CD4-positive, alpha-beta T cell (primary cell): ENCODE measurements around the gene NOL3. TPM values are rescaled to one million over a fixed set of nuclear protein-coding genes. Genes with fewer than 3 reads are reported as not detected.

ENCODE experiments used
- ATAC-seq: fragments of 200-7000 bp; cut with Tn5 transposase; one replicate; pipeline ENCODE4 v1.10.0; 2022; ENCODE audit warnings: mild to moderate bottlenecking; ENCODE audit not compliant: poor library complexity
- CTCF ChIA-PET: fragments of 350-600 bp; sonication (Branson Sonifier 250); formaldehyde crosslinking; loops from one replicate; lab custom pipeline; 2021; ENCODE audit warnings: antibody characterized with exemption, inconsistent platforms; lab: Charles Lee
- POLR2A ChIA-PET: fragments of 350-600 bp; sonication (Branson Sonifier 250); formaldehyde crosslinking; loops from one replicate; lab custom pipeline; 2021; ENCODE audit warnings: antibody characterized with exemption, inconsistent platforms; lab: Charles Lee
- DNase-seq, 14 experiments: peaks; one replicate each; pipeline ENCODE4 v3.0.0-alpha.2; 2013 to 2020; ENCODE audit warnings: mixed read lengths in 2 of 14
- H3K27ac ChIP-seq, 2 donors: one replicate each; pipeline versions ENCODE4 v1.5.1 to v1.7.0; 2013; ENCODE audit warnings: low read length in 2 of 2, low read depth in 1 of 2, mild to moderate bottlenecking in 1 of 2
- H3K27me3 ChIP-seq, 2 experiments: 1 replicate in 1 of 2; 2 replicates in 1 of 2; pipeline versions ENCODE4 v1.6.1 to v1.7.0; 2013; ENCODE audit warnings: low read length in 2 of 2, control low read depth in 1 of 2, mild to moderate bottlenecking in 1 of 2, moderate library complexity in 1 of 2; ENCODE audit not compliant: insufficient read depth in 2 of 2, control insufficient read depth in 1 of 2
- H3K36me3 ChIP-seq: one replicate; pipeline ENCODE4 v1.6.1; 2013; ENCODE audit warnings: low read length, control low read depth; ENCODE audit not compliant: insufficient read depth
- H3K4me1 ChIP-seq: one replicate; pipeline ENCODE4 v1.6.1; 2013; ENCODE audit warnings: low read length, control low read depth; ENCODE audit not compliant: insufficient read depth
- H3K4me3 ChIP-seq: one replicate; pipeline ENCODE4 v1.5.1; 2013; ENCODE audit warnings: mild to moderate bottlenecking, low read length, moderate library complexity
- H3K9me3 ChIP-seq, 2 experiments: 1 replicate in 1 of 2; 2 replicates in 1 of 2; pipeline versions ENCODE4 v1.6.1 to v1.7.0; 2013; ENCODE audit warnings: low read length in 2 of 2, mild to moderate bottlenecking in 2 of 2, control low read depth in 1 of 2, moderate library complexity in 1 of 2; ENCODE audit not compliant: control insufficient read depth in 1 of 2, insufficient read depth in 1 of 2
- H3K27ac Mint-ChIP-seq: one replicate; pipeline ENCODE4 v1.8.0; 2020; ENCODE audit warnings: mixed read lengths
- H3K27me3 Mint-ChIP-seq: one replicate; pipeline ENCODE4 v1.8.0; 2021; ENCODE audit warnings: mixed read lengths
- H3K36me3 Mint-ChIP-seq: one replicate; pipeline ENCODE4 v1.8.0; 2021; ENCODE audit warnings: low read depth, mixed read lengths
- H3K4me1 Mint-ChIP-seq: one replicate; pipeline ENCODE4 v1.8.0; 2021; ENCODE audit warnings: low read depth, mixed read lengths
- H3K4me3 Mint-ChIP-seq: one replicate; pipeline ENCODE4 v1.8.0; 2020; ENCODE audit warnings: mild to moderate bottlenecking, mixed read lengths
- H3K9me3 Mint-ChIP-seq: one replicate; pipeline ENCODE4 v1.8.0; 2020; ENCODE audit warnings: mixed read lengths
- CTCF ChIP-seq: fragments of 200-600 bp; IDR thresholded peaks from one replicate; pipeline ENCODE4 v1.8.0; 2022; ENCODE audit warnings: antibody characterized with exemption, mild to moderate bottlenecking
- intact Hi-C, 2 experiments: fragments of 100-400 bp; cut with DNase I in 1 of 2; cut with micrococcal nuclease in 1 of 2; formaldehyde crosslinking; loops; one replicate each; pipeline versions ENCODE4 v1.15.1 to v1.9.0; 2023 to 2025; cut with DNase I, micrococcal nuclease
- total RNA-seq, 174 experiments: library from RNA in 2 of 174; stranded (reverse) in 2 of 174; gene quantifications; one replicate each; pipeline ENCODE4 v1.2.3 and lab custom pipeline; 2021 to 2026

NOL3 gene
- total RNA-seq, 2 experiments from 2014 or later, result 1.1 to 1.2 TPM

DNA sequence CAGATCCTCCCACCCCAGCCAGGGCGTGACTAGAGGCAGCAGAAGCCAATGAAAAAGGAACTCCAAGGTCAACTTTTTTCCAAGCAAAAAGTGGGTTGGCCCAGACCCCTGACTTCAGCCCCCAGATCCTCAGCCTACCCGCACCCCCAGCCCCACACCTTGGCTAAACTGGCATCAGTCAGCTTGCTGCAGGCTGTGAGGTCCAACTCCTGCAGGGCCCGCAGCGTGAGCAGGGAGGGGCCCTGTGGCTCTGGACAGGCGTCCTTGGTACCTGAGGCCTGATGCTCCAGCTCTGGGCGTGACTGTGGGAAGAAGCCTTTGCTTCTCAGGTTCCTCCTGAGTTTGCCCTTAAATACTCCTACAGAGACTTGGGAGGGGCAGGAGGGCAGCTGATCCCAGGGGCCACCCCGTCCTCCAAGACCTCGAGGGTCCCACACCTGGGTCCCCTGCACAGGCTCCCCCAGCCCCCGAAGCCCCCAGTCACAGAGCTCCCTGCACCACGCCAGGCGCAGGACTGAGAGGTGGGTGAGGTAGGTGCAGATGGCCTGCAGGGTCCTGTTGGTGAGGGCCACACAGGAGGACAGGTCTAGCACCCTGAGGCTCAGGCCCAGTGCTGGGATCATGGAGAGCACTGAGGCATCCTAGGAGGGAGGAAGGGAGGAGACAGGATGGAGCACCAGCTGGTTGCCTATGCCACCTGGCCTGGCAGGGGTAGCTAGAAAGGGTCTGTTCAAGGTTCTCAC is 38.0 kb downstream of the NOL3 start:
- Histone ChIP-seq H3K4me1 (no peaks in the 10 kb centered on the region), H3K4me3 (no peak overlapping the region), H3K27me3 (no peaks in the 10 kb centered on the region), H3K27ac (no peak overlapping the region), H3K9me3 (no peaks in the 10 kb centered on the region), H3K36me3 (peaks cover 23% of the 10 kb centered on the region)
- intact Hi-C loops, result no loop called here
- Mint-ChIP-seq H3K4me3 (no peak overlapping the region), H3K9me3 (no peaks in the 10 kb centered on the region), H3K27ac (no peak overlapping the region), H3K4me1 (no peaks in the 10 kb centered on the region), H3K27me3 (no peaks in the 10 kb centered on the region), H3K36me3 (peaks cover 11% of the 10 kb centered on the region)
- DNase-seq, result no peak
- CTCF ChIA-PET, result interaction anchor here (0.6 to 1.3 kb wide), 2 partner anchors 11 to 254 kb away, joined by 3 to 4 read pairs; no protein-coding TSS in a partner anchor
- ATAC-seq, result no peak
- POLR2A ChIA-PET, result interaction anchor here (0.7 kb wide), 1 partner anchor 1064 kb away, joined by 3 read pairs; no protein-coding TSS in a partner anchor
- TF ChIP-seq CTCF, result no peak

DNA sequence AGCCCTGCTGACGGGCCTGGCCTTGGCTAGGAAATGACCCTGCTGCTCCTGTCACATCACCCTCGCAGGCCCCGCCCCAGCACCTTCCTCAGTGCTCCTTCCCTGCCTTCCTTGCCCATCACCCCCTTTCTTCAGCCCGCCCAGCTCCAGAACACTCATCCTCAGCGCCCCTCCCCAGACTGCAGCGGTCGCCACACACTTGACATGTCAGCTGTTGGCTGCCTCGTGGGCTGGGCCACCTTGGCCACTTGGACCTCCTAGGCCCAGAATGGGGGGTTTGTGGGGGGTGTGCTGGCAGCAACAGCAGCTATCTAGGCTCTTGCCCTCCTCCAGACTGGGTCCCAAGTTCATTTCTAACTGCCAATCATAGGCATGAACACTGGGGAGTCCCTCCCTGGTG is 39.2 kb downstream of the NOL3 start:
- H3K4me1 Mint-ChIP-seq, result no peaks in the 10 kb centered on the region
- ChIA-PET CTCF (no interaction called here), POLR2A (interaction anchor here (1.3 kb wide), 1 partner anchor 17 kb away, joined by 3 read pairs; the partner anchor contains the start of gene TMEM208)
- intact Hi-C loops, result no loop called here
- H3K4me1 ChIP-seq, result no peaks in the 10 kb centered on the region
- H3K27ac Mint-ChIP-seq, result no peak overlapping the region
- ATAC-seq (no peak), DNase-seq (no peak)
- TF ChIP-seq CTCF, result no peak
- H3K27me3 Mint-ChIP-seq, result no peaks in the 10 kb centered on the region
- H3K36me3 ChIP-seq, result peaks cover 16% of the 10 kb centered on the region
- H3K27me3 ChIP-seq, result no peaks in the 10 kb centered on the region
- no peaks in the 10 kb centered on the region for H3K9me3 Mint-ChIP-seq
- H3K4me3 Mint-ChIP-seq, result no peak overlapping the region
- H3K9me3 ChIP-seq, result no peaks in the 10 kb centered on the region
- no peak overlapping the region for H3K27ac ChIP-seq
- H3K4me3 ChIP-seq, result no peak overlapping the region
- peaks cover 5% of the 10 kb centered on the region for H3K36me3 Mint-ChIP-seq

GRCh38 chr16:67210069-67210937 is 40.0 kb downstream of the NOL3 start:
- H3K27me3 Mint-ChIP-seq, result no peaks in the 10 kb centered on the region
- no peak overlapping the region for H3K4me3 Mint-ChIP-seq
- H3K27ac Mint-ChIP-seq, result no peak overlapping the region
- DNase-seq (no peak), ATAC-seq (no peak)
- Histone ChIP-seq H3K27me3 (no peaks in the 10 kb centered on the region), H3K9me3 (no peaks in the 10 kb centered on the region), H3K4me3 (no peak overlapping the region), H3K36me3 (peaks cover 16% of the 10 kb centered on the region), H3K27ac (no peak overlapping the region), H3K4me1 (no peaks in the 10 kb centered on the region)
- CTCF ChIA-PET, result no interaction called here
- H3K36me3 Mint-ChIP-seq, result peaks cover 5% of the 10 kb centered on the region
- no peaks in the 10 kb centered on the region for H3K4me1 Mint-ChIP-seq
- intact Hi-C loops, result no loop called here
- TF ChIP-seq CTCF, result no peak
- POLR2A ChIA-PET, result interaction anchor here (1.3 kb wide), 1 partner anchor 16 kb away, joined by 3 read pairs; the partner anchor contains the start of gene TMEM208
- H3K9me3 Mint-ChIP-seq, result no peaks in the 10 kb centered on the region
